PC-9 (cell line): ENCODE data around the gene ELMO1.

ENCODE experiments used
- EZH2 ChIP-seq: fragments of 200-600 bp; sonication (generic); IDR thresholded peaks from 2 replicates; pipeline ENCODE4 v1.8.0; 2017; ENCODE audit warnings: antibody characterized with exemption, low read depth
- TF ChIP-seq, protein P1 (sequence below): fragments of 200-600 bp; sonication (generic); conservative IDR thresholded peaks from 2 replicates; pipeline ENCODE4 v1.6.1; 2017; ENCODE audit warnings: mixed run types, antibody characterized with exemption, mild to moderate bottlenecking, moderate library complexity

DNA sequence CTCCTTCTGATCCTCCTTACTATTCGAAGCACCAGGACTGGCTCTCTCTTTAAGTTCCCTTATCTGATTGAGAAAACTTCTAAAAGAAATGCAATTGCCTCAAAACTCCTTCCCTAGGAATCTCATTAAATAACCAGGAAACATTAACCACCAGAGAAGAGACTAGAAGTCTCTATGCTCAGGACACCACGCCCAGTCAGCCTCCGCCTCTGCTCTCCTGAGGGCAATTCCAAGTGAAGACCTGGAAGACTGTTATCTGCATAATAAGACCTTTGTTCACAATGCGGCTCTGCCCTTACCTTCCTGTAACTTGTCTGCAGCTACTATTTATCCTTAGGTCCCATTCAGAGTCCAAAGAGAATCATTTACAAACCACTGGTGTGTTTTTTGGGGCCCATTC is 78.8 kb downstream of the ELMO1 start:
- TF ChIP-seq EZH2: no peak
- TF ChIP-seq, protein P1, sequence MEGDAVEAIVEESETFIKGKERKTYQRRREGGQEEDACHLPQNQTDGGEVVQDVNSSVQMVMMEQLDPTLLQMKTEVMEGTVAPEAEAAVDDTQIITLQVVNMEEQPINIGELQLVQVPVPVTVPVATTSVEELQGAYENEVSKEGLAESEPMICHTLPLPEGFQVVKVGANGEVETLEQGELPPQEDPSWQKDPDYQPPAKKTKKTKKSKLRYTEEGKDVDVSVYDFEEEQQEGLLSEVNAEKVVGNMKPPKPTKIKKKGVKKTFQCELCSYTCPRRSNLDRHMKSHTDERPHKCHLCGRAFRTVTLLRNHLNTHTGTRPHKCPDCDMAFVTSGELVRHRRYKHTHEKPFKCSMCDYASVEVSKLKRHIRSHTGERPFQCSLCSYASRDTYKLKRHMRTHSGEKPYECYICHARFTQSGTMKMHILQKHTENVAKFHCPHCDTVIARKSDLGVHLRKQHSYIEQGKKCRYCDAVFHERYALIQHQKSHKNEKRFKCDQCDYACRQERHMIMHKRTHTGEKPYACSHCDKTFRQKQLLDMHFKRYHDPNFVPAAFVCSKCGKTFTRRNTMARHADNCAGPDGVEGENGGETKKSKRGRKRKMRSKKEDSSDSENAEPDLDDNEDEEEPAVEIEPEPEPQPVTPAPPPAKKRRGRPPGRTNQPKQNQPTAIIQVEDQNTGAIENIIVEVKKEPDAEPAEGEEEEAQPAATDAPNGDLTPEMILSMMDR: no peak
